Stimulated activated CD8-positive, alpha-beta memory T cell treated with anti-CD3 and anti-CD28 coated beads, Interleukin-15, amount 100 ng/mL, for 24 hours (primary cell): ENCODE results near the gene DBI.
"Not testable (repeated sequence)": the region's sequence is repeated elsewhere in the genome, so short reads cannot be mapped to it uniquely, and the experiment has no call there.

Experiments
- DNase-seq: peaks from one replicate; pipeline ENCODE4 v3.0.0-alpha.2; 2020; ENCODE audit warnings: low read depth

Gene DBI

DNA sequence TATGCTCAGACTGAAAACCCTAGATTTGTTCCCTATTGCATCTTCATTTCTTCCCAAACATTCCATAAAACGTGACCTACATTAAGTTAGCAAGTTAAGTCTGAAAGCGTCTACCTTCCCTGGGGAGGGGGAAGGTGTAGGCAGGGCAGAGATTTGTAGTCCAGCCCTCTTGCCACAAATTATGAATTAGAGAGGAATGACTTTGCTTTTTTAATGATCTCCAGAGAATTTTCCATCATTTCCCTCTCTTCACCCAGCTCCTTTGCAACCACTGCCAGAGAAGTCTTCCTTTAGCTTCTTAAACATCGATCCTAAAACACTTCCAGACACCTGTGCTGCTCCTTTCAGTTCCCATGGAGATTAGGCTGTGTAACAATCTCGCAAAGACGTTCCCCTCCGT, 1.3 kb upstream of the DBI start:
- DNase-seq: no peak

DNA sequence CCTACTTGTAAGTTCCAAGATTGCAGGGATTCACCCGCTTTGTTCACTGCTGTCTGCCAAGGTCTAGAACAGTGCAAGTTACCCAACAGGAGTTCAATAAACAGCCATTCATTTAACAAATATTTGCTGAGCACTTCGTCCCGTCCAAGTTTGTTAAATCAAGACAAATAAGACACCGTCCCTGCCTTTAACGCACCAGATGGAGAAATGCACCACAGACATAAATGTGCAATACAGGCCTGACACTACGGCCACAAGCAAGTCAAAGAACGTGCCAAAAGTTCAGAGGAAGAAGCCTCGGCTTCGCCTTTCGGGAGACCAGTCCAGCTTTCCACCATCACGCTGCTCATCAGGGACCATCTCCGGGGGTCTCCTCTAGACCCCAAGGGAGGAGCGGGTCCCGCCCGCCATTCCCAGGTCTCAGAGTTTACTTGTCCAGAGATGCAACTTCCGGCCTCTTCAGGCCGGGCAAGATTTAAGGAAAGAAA, 572 bp upstream of the DBI start:
- no peak for DNase-seq

DNA sequence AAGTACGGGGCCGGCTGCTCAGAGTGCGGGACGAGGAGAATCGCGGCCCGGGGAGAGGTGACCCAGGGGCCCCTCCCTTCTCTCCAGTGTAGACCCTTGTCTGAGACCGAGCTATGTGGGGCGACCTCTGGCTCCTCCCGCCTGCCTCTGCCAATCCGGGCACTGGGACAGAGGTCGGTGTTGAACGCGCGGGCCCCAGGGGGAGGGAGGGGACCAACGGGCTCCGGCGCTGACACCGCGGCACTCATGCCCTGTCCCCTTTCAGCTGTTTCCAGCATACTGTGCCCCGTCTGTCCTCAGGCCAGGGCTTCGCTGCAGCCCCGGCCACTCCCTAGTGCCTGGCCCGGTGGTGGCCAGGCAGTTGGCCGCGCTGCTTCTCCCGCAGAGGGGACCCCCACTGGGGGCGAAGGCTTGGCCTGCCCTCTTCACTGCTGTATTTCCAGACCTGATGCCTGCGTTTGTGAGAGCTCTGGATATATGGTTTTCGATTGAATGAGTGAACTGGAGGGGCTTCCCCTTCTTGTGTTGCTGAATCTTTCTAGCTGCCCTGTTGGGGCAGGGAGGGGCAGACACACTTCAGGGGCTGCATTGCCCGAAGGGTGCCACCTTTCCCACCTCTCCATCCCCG, 809 bp downstream of the DBI start:
- DNase-seq: peak; percentile 9

DNA sequence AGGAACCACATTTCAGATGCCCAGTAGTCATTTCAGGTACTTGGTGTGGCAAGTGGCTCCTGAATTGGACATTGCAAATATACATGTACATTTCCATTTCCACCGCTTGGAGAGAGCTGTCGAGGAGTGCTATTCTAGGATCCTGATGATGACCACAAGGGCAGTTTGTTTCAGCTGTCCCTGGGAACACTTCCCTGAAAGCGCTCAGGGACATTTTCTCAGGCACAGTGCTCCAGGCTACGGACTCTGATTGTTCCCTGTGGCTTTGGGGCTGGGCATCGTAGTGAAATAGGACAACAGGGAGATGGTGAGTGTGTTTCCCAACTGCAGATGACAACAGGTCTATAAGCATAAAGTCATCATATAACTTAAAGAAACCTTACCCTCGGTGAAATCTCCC, 3.1 kb downstream of the DBI start:
- no peak for DNase-seq

DNA sequence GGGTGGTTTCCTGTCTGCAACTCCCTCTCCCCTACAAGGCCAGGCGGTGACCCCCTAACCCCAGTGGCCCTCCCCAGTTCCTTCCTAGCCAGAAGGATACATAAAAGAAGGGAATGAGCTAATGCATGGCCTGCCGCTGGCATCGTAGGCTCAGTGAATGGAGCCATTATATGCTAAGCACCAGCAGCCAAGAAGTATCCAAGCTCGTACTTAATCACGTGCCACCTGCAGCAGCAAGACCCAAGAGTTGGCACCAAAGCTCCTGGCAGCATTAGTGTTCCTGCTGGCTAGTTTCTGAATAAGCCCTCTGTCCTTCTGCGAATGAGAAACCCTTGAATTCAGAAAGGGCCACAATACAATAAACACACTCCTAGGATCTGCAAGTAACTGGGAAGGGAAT, 4.3 kb downstream of the DBI start:
- no peak for DNase-seq

DNA sequence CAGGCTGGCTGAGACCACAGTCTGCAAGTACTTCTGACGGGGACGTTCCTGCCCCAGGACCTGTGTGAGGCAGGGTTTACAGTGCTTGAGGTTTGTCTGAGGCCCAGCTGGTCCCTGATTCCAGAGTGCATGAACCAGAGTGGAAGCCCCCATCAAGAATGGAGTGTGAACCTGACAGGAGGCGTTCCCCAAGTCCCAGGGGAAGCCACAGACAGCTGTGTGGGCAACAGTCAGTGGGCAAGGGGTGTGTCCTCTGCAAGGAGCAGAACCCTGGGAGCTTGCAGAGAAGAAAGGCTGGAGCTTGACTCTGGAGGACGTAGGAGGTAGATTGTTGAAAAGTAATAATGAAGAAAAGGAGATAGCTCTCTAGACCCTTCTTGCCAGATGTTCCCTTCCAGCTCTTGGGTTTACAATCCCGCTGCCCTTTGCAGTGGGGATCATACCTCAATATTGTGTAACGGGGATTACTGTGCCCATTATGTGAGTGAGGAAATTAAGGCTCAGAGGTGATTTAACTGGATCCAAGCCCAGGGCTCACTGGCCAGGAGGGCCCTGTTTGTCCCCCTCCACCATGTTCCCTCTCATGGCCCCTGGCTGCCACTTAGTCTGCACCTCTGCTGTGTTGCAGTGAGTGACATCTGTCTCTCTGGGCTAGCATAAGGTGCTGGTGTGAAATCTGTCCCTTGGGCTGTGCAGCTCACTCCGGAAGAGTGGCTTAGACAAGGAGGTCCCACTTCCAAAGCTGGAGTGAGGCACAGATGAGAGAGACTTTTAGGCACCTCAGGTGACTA, 6.2 kb downstream of the DBI start:
- no peak for DNase-seq

DNA sequence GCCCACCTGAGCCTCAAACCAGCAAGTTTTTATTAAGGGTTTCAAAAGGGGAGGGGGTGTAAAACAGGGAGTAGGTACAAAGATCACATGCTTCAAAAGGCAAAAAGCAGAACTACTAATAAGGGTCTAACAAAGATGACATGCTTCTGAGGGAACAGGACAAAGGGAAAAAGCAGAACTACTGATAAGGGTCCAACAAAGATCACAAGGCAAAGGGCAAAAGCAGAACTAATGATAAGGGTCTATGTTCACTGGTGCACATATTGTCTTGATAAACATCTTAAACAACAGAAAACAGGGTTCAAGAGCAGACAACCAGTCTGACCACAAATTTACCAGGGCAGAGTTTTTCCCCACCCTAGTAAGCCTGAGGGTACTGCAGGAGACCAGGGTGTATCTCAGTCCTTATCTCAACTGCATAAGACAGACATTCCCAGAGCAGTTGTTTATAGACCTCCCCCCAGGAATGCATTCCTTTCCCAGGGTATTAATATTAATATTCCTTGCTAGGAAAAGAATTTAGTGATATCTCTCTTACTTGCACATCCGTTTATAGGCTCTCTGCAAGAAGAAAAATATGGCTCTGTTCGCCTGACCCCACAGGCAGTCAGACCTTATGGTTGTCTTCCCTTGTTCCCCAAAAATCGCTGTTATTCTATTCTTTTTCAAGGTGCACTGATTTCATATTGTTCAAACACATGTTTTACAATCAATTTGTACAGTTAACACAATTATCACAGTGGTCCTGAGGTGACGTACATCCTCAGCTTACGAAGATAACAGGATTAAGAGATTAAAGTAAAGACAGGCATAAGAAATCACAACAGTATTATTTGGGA, 7.3 kb downstream of the DBI start:
- DNase-seq: not testable (repeated sequence)

DNA sequence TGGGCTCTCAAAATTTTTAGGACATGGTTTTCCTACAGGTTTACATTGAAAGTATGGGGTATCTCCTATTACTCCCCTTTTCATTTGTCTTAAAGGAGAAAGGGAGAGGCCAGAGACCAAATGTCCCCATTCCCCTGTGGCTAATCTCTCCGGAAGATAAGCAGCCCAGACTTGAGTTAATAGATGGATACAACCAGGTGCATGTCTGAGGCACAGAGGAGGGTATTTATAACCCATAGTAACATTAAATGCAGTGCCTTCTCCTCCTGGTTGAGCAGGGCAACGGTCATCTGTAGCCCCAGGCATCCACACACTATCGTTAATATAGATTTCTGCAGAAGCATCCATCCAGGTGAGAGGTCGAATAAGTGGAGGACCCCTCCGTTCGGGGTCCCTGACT, 9.6 kb downstream of the DBI start:
- DNase-seq: not testable (repeated sequence)

DNA sequence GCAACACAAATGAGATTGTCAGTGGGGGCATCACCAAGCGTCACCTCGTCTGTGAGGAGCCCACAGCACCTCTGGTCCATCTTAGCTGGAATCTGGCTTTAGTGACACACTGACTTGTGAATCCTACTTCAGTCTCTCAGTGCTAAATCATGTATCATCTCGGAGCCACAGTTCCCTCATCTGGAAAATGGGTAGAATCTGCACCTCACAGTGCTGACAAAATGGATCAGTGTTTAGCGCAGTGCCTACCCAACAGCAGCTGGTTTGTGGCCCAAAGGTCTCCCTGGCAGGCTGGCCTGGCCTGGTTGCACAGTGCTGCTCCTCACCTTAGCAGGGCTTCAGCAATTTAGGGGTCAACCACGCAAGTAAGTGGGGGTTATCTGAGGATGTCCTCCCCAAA, 10.0 kb downstream of the DBI start:
- DNase-seq: no peak

DNA sequence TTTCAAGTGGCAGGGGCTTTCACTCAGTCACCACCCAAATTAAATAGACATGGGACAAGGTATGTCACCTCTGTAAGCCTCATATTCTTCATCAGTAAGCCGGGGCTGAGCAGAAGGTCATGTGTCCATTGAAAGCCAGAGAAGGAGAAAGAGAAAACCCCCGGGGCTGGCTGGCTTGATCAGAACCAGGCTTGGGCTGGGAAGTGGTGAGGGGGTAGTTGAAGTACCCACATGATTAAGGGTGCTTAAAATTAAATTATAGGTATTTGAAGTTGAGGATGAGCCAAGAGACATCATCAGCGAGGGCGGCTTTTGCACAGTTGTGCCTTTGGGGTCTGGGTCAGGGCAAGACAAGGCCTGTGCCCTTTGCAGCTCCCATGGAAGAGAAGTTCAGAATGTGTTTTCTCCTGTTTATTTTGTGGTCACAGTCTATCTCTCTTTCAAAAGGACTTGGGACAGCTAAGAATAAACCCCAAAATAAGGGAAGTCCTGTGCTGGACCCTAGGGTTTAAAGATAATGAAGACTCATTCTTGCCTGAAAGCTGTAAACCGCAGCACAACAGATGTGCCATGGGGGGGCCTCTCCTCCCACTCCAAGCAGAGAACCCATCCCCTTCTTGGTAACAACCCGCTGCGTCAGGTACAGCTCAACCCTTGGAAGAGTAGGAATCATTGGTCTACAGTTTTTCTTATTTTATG, 10.7 kb downstream of the DBI start:
- DNase-seq: no peak

DNA sequence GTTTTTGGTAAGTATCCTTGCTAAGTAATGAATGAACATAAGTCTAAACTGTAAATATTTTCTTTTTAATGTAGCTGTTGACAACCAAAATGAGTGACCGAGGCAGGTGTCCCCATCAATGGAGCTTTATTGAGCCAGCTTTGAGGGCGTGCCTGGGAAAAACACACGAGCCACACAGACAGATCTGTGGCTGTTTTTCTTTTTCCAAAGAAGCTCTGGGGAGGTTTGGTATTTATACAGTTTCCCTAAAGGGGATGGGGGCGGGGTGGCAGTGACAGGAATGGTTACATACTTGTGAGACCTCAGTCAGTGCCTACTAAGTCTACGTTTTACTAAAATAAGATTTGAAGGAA, 11.2 kb downstream of the DBI start:
- DNase-seq: no peak

DNA sequence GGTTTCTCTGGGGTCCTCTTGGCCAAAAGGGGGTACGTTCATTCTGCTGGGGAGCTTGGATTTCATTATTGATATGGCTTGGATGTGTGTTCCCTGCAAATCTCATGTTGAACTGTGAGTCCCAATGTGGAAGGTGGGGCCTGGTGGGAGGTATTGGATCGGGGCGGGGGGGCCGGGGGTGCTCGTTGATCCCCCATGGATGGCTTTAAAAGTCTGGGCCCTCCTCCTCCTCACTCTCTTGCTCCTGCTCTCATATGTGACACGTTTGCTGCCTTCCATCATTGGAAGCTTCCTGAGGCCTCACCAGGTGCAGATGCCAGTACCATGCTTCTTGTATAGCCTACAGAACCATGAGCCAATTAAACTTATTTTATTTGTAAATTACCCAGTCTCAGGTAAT, 11.8 kb downstream of the DBI start:
- DNase-seq: no peak

DNA sequence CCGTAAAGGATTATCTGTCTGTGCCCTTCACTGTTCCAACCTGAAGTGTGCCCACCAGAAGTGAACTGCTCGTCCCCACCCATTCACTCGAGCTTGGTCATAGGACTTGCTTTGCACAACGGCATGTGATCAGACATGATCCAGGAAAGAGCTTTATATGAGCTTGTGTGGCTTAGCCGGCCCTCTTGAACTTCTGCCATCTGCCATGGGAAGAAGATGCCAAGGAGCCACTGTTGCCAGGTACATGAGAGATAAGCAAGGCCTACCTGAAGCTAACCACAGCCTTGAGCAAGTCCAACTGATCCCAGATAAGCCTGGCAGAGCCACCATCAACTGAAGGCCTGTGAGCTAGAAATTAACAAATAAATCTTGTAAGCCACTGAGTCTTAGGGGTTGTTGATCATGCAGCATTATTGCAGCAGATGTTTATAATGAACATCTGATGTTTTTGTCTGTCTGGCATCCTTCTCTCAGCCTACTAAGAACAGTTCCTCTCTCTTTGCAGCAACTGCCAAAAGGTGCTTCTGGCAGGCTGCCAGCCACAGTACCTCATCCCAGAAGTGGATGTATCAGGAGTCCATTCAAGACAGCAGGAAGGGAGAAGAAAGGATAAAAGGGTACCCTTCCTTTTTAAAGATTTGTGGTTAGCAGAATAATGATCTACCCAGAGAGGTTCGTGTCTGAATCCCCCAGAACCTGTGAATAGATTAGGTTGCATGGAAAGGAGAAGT, 16.8 kb downstream of the DBI start:
- DNase-seq: no peak

DNA sequence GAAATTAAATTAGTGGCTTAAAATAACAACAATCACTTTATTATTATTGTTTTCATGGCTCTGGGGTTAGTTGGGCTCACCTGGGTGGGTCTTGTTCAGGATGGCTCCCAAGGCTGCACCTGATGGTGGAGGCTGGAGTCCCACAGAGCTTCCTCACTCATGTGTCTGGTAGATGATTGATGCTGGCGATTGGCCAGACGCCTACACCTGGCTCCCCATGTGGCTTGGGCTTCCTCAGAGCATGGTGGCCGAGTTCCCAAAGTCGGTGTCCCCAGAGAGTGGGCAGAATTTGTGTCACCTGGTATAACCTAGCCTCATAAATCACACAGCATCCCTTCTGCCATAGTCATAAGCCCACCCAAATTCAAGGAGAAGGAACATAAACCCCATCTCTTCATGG, 18.2 kb downstream of the DBI start:
- no peak for DNase-seq

DNA sequence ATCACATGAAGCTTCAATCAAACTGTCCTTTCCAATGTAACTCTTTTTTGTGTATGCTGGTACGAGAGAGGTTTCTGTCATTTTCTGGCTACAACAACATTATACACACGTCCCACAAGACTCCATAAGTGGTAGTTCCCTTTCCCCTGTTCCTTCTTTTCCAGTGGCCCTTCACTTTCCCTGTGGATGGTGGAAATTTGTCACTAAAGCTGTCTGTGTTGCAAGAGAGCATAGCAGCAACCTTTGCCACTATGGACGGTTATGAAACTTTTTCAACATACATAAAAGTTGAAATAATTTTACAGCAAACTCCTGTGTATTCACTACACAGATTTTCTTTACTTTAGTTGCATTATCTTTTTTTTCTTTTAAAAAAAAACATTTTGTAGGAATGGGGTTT, 18.7 kb downstream of the DBI start:
- no peak for DNase-seq

DNA sequence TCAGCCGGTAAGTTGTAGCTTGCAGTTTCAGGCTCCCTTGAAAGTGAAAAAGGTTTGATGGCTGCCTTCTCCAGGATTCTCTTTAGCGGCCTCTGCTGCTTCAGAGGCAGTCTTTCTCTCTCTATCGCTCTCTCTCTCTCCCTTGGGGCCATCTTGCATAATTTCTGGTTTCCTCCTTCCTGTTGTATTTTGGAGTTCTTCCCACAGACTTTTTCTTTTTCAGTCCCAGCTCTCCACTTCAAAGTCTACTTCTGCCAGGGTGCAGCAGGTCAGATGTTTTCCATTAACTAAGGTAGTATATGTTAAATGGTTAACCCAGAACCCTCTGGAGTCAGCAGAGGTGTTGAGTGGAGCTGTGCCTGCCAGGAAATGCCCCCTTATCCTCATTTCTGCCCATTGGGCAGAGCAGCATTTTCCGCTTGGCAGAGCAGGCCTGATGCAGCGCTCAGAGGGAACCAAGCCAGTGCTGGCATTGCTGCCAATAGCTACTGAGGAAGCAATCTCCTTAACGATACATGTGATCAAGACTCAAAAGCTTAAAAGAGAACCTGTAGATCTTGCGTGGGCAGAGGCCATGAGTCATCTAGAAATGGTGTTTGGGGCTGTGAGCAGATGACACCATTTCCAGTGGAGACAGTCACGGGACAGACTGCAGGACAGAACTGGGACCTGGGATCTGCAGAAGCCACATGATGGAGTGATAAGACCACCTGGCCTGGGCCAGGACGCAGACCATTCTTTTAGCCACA, 20.8 kb downstream of the DBI start:
- DNase-seq: no peak

DNA sequence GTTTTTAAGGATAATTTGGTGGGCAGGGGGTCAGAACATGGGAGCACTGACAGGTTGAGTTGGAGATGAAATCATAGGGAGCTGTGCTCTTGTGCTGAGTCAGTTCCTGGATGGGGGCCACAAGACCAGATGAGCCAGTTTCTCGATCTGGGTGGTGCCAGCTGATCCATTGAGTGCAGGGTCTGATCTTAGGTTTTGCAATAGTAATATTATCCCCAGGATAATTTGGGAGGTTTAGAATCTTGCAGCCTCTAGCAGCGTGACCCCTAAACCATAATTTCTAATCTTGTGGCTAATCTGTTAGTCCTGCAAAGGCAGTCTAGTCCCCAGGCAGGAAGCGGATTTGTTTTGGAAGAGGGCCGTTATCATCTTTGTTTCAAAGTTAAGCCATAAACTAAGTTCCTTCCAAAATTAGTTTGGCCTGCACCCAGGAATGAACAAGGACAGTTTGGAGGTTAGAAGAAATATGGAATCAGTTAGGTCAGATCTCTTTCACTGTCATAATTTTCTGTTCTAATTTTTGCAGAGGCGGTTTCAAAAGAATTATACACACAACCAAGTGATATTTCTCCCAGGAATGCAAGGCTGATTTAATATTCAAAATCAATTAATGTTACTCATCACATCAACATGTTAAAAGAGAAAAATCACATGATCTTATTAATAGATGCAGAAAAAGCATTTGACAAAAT, 23.0 kb downstream of the DBI start:
- no peak for DNase-seq

DNA sequence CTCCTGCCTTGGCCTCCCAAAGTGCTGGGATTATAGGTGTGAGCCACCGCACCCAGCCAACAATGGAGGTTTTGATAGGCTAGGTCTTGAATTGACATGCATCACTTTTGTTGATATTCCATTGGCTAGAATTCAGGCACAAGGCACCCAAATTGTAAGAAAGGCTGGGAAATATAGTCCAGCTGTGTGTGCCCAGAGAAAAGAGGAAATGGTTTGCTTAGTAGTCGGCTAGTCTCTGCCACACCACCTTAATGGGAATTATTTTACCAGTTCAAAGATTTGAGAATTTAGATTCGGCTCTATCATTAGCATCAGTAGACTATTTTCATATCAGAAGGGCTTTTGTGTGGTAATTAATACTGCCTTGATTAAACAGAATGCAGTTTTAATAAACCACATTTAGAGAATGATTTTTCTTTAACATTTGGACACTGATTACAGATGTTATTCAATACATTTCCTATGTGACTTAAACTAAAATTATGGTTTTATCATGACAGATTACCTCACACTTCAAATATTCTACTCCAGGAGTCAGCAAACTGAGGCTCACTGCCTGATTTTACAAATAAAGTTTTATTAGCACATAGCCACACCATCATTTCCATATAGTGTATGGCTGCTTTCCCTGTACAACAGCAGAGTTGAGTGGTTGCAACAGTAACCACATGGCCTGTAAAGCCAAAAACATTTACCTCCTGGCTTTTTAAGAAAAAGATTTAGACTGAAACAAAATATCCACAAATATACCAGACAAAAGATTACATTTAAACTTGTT, 27.4 kb downstream of the DBI start:
- no peak for DNase-seq

DNA sequence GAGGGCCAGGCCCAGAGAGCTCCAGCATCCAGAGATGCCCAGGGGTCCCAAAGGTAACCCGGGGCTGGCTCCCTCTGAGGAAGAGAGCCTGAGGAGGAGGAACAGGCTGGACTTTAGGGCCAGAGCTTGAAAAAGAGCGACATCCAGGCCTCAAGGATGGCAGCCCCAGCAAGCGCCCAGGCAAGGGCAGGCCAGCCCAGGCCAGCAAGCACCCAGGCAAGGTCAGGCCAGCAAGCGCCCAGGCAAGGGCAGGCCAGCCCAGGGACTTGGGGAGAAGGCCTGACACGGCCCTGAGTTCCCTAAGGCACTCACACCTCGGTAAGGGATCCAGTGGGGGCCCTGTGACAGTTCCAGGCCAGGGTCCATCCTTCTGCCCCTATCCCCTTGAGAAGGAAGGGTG, 30.4 kb downstream of the DBI start:
- DNase-seq: no peak

DNA sequence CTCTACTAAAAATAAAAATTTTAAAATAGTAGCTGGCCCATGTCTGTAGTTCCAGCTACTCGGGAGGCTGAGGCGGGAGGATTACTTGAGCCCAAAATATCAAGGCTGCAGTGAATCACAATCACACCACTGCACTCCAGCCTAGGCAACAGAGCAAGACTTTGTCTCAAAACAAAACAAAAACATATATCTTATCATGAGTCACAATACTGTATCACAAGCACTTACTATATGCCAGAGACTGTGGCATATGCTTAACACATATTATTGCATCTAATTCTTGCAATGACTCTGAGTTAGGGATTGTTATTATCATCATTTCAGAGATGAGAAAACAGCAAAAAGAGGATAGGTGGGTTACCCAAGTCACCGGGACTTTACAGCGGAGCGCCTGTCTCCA, 35.3 kb downstream of the DBI start:
- DNase-seq: no peak
